Endometrium (tissue), 2 donors: Measurements from ENCODE around the gene NFIX.

Source experiments
- FAIRE-seq: peaks from 2 replicates; lab custom pipeline; 2012; peaks lifted over from hg19 to GRCh38; lab: Jason Lieb, UNC
- donor health status: control.
- donor health status: control.

Gene NFIX

GRCh38 chr19:13010038-13010991 lies 15.0 kb downstream of the NFIX start:
- no peak for FAIRE-seq

GRCh38 chr19:13010992-13011652 lies 15.8 kb downstream of the NFIX start:
- FAIRE-seq, result no peak

DNA sequence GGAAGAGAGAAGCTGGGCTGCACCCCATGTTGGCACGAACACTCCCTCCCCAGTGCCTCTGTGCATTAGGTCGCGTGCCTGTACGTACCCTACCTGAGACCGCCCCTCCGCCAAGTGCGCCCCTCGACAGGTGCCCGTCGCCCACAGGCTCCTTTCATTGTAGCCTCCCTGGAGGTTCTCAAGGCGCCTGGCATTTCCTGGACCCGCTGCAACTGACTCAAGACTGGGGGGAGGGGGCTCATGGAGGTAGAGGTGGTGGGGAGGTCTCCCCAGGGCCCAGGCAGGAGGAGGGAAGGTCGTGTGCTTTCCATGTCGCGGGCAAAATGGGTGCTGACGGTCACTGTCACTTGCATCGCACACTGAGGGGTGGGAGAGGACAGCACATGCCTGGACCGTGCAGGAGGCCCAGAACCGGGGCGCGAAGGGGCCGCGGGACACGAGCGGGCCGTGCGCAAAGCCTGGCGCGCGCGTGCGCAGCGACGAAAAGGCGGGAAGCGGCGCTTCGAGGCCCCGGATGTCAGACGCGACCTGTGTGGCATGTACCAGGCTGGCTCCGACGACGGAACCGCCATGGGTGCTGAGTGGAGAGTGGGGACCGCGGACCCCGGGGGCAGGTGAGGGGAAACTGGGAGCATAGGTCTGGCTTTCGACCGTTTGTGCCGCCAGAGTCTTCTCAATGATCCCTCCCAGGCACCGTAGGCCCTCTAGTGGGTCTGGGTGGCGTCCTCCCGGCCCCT lies 16.5 kb downstream of the NFIX start:
- FAIRE-seq, result no peak

DNA sequence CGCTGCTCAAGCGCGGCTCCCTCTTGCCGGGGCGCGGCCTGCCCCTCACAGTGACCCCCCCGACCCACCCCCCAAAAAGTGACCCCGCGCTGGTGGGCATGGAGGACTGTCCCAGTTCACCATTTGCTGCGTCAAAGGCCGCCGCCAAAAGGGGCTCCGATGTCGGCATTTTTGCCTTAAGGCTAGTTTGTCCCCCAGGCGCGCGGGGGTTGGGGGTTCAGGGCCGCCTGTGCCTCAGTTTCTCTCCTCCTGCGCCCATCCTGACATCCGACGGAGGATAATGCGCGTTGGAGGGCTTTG lies 17.1 kb downstream of the NFIX start:
- FAIRE-seq, result no peak

- no peak for FAIRE-seq
Observed at GRCh38 chr19:13012690-13013608, 17.7 kb downstream of the NFIX start.

DNA sequence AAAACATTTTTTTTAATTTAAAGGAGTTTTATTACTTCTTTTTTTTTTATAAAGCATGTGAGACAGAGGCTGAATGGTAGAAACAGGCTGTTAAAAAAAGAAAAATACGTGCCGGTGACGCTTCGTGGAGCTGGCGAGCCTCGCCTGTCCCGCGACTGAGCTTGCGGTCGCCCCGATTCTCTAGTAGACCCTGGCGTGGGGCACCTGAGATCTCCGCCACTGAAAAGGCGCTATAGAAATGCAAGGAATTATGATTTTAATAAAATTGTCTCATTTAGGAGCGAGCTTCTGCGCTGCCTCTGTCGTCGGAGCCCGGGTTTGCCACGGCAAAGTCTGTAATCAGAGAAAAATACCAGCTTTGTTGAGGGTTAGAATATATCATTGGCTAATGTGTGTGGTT lies 18.4 kb downstream of the NFIX start:
- FAIRE-seq, result no peak

DNA sequence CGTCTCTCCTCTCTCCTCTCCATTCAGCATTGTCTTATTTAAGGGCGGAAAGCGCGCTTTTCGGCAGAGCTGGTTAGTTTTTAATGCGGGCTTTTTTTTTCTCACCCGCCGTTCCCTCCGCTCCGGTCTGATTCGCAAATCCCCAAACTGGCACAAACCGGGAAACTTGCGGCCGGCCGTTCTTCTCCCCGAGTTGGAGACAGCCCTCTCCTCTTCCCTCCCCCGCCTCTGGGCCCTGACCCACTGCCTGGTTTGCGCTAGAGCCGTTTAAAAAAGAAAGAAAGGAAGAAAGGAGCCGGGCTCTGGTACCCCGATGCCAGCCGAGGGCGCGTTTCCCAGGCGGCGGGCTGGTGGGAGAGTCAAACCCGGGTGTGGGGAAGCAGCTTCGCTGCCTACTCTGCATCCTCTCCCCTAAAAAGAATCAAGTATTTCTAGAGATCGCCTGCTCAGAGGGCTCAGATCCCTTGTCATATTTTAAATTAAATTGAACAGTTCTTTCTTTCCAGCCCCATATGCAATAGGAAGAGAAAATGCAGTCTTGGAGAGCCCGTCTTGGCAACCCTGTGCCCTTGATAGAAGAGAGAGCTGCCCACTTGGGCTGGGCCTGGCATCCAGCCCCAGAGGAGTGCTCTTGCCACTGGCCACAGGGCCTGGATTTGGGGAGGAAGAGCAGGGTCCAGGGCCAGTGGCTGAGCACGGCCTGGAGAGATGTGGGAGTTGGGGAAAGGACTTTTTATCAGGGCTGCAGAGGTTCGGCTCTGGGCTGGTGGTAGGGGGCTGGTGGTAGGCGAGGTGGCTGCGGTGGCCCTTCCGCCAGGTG lies 19.0 kb downstream of the NFIX start:
- FAIRE-seq, result no peak

- FAIRE-seq, result no peak
Observed at GRCh38 chr19:13014921-13015280, 19.6 kb downstream of the NFIX start.

DNA sequence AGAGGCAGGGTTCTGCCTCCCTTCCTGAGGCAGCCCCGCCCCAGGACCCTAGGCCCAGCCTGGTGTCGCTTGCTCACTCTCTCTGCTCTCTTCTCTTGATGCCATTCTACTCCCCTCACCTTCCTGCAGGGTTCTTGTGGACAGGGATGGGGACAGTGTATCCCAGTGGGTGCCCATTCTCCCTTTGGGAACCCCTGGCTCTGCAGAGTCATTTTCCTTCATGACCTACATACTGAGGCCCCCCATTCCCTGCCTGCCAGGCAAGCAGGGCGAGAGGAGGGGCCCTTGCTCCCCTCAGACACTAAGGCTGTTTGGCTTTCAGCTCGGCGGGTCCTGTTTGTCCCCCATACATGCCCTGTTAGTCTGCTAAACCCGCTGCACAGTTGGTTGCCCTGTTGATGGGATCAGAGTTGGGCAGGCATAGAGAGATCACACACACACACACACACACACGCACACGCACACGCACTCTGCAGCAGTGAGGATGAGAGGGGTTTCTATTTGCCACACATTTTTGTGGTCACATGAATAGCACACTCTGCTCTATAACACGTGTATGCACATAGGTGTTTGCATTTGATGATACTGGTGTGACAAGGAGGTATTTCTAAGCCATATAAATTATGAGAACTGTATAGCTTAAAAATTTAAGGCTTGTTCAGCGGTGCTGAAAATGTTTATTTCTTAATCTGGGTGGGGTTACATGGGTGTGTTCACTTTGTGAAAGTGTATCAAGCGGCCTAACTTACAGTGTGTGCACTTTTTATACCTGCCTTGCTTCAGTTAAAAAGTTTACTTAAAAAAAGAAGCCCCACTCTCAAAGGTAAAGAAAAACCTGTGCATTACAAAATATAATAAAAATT lies 20.3 kb downstream of the NFIX start:
- FAIRE-seq, result no peak

- FAIRE-seq, result no peak
Observed at GRCh38 chr19:13016245-13016627, 21.0 kb downstream of the NFIX start.

DNA sequence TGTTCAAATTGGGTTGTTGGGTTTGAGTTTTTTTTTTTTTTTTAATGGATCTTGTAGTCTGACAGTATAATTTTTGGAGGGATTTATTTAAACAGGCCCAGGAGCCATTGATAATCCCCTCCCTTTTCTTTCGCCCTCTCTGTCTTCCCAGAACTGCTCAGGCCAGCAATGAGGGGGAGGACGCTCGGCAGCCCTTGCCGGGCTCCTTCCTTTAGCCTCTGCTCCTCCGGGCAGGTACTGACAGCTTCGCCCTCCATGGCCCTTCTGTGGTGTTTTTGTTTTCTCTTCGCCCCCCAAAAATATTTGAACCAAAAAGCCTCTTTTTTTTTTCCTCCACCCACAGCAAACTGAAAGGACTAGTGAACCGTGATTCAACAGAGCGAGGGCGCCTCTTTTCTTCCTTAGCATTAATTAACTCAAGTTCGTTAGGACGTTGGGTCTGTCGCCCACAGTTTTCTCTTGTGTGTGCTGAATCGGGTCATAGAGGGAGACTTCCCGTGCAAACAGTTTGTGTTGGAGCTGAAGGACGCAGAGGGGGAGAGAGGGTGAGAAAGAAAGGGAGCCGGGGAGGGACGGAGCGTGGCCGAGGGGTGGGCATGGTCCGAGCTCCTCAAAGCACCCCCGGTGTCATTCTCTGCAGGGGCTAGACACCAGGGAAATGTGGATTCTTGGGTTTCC lies 21.5 kb downstream of the NFIX start:
- no peak for FAIRE-seq

DNA sequence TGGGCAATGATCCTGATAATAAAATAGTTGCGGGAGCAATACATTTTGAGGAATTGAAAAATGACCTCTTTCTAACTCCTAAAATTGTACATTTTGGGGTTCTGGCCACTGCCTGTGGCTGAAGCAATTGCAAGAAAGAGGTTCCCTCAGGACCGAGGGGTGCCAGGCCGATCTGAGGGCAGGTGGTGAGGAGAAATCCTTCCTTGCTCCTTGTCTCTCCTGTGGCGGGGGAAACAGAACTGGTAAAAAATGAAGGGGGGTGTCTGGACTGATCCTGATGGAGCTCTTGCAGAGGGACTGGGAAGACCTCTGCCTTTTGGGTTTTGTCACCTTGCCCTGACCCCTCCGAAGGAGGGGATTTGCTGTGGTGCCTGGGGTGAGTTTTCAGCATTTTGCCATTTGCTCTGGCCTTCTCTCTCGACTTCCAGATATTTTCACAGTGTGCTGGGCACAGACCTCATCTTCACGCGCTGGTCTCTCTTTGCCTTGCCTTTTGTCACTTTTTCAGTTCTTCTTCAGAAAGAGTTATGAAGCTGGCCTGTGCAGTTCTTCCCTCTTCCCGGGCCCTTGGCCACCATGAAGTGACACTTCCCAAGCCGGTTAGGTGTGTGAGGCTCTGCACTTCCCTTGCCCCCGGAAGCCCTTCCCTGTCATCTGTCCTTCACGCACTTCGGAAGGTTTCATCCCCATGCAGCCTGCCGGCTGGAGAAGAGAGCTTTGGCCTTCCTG lies 22.2 kb downstream of the NFIX start:
- no peak for FAIRE-seq

- FAIRE-seq, result no peak
Observed at GRCh38 chr19:13018035-13018914, 23.0 kb downstream of the NFIX start.

DNA sequence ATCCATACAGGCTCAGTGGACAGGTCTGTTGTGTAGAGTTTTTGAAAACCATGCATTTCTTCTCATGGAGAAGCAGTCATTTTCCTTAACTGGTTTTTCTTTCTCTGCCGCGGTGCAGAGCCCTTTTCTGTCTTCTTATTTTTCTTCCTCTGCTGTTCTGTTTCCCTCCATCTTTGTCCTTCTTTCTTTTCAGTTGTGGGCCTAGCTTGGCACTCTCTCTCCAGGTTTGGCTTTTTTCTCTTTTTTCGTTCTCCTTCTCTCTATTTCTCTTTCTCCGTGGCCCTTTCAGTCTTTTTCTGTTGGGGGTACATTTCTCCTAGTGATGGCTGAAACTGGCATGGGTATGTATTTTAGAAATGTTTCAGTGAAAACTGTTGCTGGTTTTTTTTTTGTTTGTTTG lies 24.1 kb downstream of the NFIX start:
- FAIRE-seq, result no peak

DNA sequence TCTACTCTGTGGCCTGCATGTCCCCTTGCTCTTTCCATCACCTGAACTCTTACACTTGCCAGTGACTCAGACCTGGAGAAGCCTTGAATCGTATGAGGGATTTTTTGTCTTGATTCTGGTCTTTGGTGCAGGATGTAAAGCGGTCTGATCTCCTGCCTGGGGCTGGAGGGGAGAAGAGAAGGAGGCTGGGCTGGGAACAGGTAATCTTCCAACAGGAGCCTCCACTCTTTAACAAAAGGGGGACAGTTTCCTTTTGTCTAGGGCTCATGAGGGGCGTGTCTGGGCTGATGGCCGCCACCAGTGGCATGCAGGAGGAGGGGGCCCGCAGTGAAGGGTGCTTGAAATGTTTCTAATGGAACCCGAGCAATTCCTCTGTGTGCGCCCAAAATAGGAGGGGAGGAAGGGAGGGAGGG lies 24.7 kb downstream of the NFIX start:
- no peak for FAIRE-seq

DNA sequence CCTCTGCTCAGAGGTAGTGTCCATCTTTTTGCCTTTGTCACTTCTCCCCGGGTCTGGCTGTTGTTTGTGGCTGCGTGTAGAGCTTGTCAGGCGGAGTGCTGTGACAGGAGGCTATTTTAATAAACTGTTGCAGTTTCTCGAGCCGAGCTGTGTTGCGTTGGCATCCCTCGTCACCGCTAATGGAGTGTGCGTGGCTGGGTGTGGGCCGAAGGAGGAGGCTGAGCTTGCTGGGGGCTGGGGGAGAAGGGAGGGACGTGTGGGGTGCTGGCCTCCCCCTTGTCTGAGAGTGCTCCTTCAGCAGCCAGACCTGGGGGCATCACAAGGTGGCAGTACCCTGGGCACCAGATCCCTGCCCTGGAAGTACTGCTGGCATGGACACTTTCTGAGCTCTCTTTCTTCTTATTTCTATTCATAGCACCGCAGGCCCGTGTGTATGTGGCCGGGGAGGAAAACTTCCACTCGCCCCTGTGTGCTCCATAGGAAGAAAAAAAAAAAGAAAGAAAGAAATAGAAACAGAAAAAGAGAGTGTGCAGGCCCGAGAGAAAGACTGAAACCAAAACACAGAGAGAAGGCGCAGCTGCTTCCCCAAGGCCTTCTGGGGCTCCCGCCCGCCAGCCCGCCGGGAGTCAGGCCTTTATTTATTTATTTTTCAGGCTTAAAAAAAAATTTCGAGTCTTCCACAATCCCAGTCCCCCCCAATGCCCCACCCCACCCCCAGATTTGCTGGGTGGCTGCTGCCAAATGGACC lies 27.0 kb downstream of the NFIX start:
- no peak for FAIRE-seq
